ENCODE measurements around the gene OR2AG2.

Gene OR2AG2

GRCh38 chr11:6717426-6717825 is 54.4 kb downstream of the OR2AG2 start:
- H3K9ac ChIP-seq, result no peak overlapping the region
- H3K9me3 ChIP-seq (ENCODE audit: control insufficient read depth, low read length), result no peaks in the 10 kb centered on the region
- H2AFZ ChIP-seq, result no peak overlapping the region
- no peak for TF ChIP-seq CTCF (IDR thresholded peaks at IDR 0.05)
- no peaks in the 10 kb centered on the region for H3K4me1 ChIP-seq
- no peak overlapping the region for H3K4me2 ChIP-seq (ENCODE audit: low read length)
- H3K27ac ChIP-seq, result no peak overlapping the region
- no peaks in the 10 kb centered on the region for H3K36me3 ChIP-seq (ENCODE audit: control insufficient read depth, insufficient read depth, low read length)
- H3K4me3 ChIP-seq (ENCODE audit: low read depth, low read length), result no peak overlapping the region
- no peaks in the 10 kb centered on the region for H3K79me2 ChIP-seq
- H3K27me3 ChIP-seq (ENCODE audit: control insufficient read depth, insufficient read depth, low read length), result no peaks in the 10 kb centered on the region
